ENCODE data around the gene ZFP57. TPM values are rescaled to one million over a fixed set of nuclear protein-coding genes. Genes with fewer than 3 reads are reported as not detected.
"Not testable (repeated sequence)": the region's sequence is repeated elsewhere in the genome, so short reads cannot be mapped to it uniquely, and the experiment has no call there.

Gene ZFP57
- total RNA-seq, 1 experiment from 2014 or later, result not detected

DNA sequence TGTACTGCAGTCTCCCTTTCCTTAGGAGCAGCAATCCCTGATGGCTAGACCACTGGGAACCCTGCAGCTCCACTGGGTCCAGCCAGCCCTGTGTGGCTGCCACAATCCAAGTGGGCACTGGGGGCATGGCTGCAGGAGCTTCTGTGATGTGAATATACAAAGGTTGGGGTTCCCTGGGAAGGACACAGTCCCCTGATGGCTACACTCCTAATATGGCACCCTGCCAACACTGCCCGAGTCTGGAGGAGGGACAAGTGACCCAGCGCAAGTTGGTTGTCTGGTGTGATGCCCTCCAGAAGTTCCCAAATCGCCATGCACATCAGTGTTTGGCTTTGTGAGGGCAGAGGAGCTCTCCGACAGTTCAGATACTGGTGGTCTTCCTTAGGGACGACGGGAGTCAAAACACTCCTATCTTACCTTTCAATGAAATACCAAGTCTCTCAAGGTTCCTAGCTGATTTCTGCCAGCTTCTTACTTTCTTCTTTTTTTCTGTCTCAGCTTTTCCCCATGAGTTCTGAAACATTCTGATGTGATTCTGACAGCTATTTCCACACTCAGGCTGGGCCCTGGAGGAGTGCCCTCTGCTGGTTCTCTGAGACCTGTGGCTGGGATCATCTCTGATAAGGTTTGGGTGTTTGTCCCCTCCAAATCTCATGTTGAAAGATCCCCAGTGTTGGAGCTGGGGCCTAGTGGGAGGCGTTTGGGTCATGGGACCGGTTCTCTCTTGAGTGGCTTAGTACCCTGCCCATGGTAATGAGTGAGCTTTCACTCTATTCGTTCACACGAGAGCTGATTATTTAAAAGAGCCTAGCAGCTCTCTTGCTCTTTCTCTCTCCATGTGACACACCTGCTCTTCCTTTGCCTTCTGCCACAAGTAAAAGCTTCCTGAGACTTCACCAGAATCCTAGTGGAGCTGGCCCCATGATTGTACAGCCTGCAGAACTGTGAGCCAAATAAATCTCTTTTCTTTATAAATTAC, 15.5 kb upstream of the ZFP57 start:
- no peak for DNase-seq (ENCODE audit: low read depth)

DNA sequence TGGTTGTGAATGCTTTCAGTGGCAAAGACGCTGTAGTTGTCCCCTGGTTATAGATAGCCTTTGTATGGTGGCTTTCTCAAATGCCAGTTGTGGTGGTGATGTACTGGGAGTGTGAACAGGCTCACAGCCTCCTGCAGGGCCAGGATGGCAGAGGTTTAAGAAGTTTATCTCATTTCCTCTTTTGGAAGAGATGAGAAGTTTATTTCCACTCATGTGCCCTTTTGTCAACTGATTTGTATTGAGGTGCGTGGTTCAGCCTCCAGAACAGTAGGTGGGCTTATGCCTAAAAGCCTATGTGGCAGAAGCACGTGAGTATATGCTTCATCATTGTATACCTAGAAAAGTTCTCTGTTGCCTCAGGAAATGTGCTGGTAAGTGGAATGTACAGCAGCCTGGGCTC, 13.7 kb upstream of the ZFP57 start:
- DNase-seq (ENCODE audit: low read depth), result no peak

- DNase-seq (ENCODE audit: low read depth), result no peak
These were observed 4.9 kb upstream of the ZFP57 start for GRCh38 chr6:29685718-29686326.

GRCh38 chr6:29681811-29682210, 859 bp upstream of the ZFP57 start:
- no peak for DNase-seq (ENCODE audit: low read depth)

- DNase-seq (ENCODE audit: low read depth), result no peak
These were observed 536 bp downstream of the ZFP57 start for GRCh38 chr6:29680416-29680815.

- DNase-seq (ENCODE audit: low read depth), result no peak
These were observed 990 bp downstream of the ZFP57 start for GRCh38 chr6:29679962-29680361.

GRCh38 chr6:29678114-29678513, 2.8 kb downstream of the ZFP57 start:
- peak; percentile 32 for DNase-seq (ENCODE audit: low read depth)

DNA sequence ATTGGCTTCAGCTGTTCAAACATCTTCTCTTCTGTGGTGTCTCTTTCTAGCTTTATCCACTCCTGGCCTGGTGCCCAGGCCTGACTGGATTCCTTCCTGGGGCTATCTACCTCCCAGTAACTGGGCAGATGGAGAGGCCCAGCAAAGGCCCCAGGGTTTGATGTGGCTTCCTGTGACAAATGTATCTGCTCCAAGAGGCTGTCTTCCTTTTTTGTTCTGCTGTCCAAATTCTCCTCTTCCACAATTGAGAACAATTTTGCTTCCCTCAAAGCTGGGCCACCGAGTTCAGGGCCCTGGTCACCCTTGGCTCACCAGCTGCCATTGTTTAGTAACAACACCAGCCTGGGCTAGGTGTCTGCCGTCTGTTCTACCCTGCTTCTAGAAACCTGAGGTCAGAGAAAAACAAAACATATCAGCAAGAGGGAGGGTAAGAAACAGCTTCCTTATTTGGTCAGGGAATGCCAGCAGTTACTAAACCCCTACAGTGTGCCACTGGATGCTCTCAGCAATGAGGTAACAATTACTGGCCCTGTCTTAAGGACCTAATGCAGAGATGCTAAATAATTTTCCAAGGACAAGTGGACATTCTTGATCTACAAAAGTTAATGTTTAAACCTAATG, 3.9 kb downstream of the ZFP57 start:
- DNase-seq (ENCODE audit: low read depth), result peak; percentile 53

- no peak for DNase-seq (ENCODE audit: low read depth)
These were observed 5.4 kb downstream of the ZFP57 start for GRCh38 chr6:29675561-29675960.

DNA sequence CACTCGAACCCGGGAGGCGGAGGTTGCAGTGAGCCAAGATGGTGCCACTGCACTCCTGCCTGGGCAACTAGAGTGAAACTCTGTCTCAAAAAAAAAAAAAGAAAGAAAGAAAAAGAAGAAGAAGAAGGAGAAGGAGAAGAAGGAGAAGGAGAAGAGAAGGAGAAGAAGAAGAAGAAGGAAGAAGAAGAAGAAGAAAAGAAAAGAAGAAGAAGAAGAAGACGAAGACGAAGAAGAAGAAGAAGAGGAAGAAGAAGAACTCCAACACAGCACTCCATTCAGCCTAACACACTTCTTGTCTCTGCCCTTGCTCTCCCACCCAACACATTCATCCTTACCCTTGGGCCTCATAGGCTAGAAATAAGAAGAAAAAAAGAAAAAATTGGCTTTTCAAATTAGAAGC, 6.9 kb downstream of the ZFP57 start:
- no peak for DNase-seq (ENCODE audit: low read depth)

DNA sequence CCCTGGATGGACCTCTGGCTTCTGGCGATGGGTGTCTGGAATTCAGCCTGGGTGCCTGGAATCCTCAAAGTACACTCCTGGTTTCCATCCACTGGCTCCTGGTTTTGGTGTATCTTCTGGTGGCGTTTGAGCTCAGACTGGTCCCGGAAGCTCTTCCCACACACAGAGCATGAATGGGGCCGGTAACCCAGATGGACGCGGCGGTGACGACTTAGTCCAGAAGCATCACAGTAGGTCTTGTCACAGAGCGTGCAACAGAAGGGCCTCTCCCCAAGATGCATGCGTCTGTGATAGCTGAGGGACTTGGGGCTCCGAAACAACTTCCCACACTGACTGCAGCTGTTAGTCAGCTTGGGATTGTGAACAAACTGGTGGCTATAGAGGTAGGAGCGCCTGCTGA, 7.8 kb downstream of the ZFP57 start:
- DNase-seq (ENCODE audit: low read depth), result no peak

GRCh38 chr6:29672116-29672515, 8.8 kb downstream of the ZFP57 start:
- DNase-seq (ENCODE audit: low read depth), result not testable (repeated sequence)

DNA sequence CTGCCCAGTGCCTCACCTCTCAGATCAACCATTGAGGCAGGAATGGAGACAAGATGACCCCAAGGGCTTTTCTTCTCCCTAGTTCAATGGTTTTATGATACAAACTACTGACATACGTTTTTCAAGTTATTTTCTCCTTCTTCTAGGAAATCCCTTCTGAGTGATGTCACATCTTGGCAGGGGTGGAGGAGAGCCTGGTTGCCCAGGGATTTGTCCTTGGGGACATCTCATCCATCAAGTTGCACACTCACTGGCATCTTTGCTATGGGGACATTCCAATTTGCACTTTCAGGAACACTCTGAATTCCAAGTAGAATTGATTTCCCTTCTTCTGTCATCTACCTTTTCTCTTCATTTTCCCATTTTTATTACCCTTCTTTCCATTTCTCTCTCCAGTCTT, 9.9 kb downstream of the ZFP57 start:
- no peak for DNase-seq (ENCODE audit: low read depth)

DNA sequence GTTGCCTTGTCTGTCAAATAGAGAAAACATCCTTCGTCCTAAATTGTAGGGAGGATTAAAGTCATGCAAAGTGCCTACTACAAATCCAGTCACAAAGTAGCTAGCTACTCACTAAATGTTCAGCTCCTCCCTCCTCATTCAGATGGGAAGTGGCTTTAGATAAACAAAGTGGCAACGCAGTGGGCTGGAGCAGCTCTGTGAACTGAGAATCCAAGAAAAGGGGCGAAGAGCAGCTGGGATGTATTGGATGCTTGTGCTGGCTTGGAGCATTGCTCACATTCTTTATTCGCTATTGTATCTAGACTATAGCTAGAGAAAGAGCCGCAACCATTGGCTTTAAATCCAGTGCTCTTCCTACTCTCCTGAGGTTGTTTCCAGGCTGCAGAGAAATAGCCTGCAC, 13.8 kb downstream of the ZFP57 start:
- DNase-seq (ENCODE audit: low read depth), result no peak

GRCh38 chr6:29666826-29667130, 14.2 kb downstream of the ZFP57 start:
- no peak for DNase-seq (ENCODE audit: low read depth)

- no peak for DNase-seq (ENCODE audit: low read depth)
These were observed 14.8 kb downstream of the ZFP57 start for GRCh38 chr6:29665942-29666825.

DNA sequence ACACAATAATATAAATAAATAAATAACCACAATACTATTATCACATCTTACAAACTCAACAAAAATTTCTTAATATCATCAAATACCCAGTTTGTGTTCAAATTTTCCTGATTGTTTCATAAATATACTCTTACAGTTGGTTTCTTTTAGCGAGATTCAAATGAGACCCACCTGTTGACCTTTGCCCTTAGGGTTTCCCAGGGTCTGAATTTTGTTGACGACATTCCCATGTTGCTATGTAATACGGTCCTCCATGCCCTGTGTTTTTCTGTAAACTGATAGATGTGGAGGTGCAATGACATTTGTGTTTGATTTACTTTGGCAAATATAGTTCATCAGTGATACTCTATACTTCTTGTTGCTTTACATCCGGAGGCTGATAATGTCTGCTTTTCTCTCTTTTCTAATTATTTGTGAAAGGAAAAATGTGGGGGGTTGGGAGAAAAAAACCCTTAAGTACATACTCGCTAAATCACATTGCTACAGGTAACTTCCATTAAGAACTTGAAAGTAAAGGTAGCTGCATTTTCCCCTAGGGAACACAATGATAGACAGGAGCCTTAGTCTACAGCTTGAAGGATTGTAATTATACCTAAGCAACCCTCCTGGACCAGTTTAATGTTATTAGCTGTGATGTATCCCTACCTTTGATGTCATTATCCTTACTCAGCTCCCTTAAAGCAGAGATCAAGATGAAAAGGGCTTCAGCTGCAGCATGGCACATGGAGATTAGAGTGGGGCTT, 17.5 kb downstream of the ZFP57 start:
- no peak for DNase-seq (ENCODE audit: low read depth)

DNA sequence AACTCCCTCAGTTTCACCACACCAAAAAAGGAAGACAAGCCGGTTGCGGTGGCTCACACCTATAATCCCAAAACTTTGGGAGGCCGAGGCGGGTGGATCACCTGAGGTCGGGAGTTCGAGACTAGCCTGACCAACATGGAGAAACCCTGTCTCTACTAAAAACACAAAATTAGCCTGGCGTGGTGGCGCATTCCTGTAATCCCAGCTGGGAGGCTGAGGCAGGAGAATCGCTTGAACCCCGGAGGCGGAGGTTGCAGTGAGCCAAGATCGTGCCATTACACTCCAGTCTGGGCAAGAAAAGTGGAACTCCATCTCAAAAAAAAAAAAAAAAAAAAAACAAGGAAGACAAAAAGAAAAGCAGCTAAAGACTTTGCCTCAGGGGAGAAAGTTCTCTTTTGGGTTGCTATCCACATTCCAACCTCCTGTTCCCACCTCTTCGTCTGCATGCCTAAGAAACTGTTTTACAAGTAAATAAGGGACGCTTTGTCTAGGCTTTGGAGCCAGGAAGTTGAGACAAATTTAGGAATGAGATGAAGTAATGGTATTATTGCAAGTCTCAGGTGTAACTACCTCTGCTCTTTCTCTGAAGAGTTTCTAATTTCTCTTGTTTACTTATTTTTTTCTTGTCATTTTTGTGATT, 19.3 kb downstream of the ZFP57 start:
- not testable (repeated sequence) for DNase-seq (ENCODE audit: low read depth)

DNA sequence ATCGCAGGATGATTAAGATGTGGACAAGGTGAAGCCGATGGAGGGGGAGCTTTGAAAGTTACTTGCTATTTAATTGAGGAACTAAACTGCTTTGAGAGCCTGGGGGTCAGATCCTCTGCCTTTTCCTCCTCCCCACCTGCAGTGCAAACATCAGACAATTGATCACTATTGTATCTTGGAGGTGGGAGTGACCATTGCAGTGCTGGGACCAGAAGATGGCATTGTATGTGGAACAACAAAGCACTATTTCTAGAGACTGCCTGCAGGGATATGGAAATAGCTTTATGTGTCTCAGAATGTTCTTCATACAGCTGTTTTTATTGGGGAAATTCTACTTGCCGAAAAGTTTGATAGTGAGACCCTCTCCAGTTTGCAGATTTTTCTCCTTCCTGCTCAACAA, 19.9 kb downstream of the ZFP57 start:
- no peak for DNase-seq (ENCODE audit: low read depth)

DNA sequence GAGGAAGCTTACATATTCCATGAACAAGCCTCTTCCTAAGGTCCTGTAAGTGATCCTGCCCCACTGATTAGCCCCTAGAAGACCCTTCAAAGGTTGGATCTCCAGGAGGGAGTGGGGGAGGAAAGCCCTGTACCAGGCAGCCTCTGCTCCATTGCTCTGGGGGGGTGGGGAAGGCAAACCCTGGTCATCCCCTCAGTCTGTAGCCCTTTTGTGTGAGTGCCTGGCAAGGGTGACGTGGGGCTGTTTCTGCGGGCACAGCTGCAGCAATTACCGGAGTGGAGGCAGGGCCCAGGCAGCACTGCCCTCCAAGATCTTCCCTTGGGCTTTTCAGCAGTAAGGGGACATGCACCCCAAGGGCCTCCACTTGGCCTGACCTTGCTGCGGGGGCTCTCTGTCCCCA, 24.2 kb downstream of the ZFP57 start, which contains the start of gene MOG:
TSS of gene MOG (plus strand) at position 295 of the 400 bp plus-strand sequence. CDS start 118 bp downstream, outside the sequence.
- DNase-seq (ENCODE audit: low read depth), result no peak
